HG03097 (cell line): Measurements from ENCODE around the gene RANBP17.

ENCODE experiments used
- ATAC-seq: cut with Tn5 transposase; IDR thresholded peaks from one replicate; pipeline ENCODE4 v1.9.1; 2021; ENCODE audit not compliant: unreplicated experiment, low FRiP score

Gene RANBP17

DNA sequence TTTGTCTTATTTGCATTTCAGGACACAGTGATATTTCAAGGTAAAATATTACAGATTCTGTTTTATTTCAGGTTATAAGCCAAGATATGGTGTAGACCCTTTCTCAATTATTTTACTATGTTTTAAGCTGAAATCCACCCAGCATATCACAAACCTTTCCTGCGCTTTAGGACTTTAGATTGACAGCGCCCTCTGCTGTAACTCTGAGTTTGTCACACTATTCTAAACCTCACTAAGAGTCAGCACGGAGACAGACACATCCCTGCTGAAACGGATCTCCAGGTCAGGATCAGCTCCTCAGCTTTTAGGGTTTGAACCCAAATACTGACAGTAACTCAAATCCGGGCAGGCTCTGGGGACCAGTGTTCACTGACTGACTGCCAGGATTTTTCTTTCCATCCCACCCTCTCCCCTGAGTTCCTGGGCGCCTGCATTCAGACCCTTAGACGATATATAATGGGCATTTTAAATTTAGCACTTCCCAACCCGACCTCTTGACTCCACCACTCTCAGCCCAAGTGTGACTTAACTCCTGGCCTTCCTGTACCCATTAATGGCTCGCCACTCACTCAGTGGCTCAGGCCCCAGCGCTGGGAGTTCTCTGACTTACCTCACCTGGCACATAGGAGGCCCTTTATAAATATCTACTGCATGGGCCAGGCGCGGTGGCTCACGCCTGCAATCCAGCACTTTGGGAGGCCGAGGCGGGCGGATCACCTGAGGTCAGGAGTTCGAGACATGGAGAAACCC is 480.7 kb downstream of the RANBP17 start:
- no peak for ATAC-seq

DNA sequence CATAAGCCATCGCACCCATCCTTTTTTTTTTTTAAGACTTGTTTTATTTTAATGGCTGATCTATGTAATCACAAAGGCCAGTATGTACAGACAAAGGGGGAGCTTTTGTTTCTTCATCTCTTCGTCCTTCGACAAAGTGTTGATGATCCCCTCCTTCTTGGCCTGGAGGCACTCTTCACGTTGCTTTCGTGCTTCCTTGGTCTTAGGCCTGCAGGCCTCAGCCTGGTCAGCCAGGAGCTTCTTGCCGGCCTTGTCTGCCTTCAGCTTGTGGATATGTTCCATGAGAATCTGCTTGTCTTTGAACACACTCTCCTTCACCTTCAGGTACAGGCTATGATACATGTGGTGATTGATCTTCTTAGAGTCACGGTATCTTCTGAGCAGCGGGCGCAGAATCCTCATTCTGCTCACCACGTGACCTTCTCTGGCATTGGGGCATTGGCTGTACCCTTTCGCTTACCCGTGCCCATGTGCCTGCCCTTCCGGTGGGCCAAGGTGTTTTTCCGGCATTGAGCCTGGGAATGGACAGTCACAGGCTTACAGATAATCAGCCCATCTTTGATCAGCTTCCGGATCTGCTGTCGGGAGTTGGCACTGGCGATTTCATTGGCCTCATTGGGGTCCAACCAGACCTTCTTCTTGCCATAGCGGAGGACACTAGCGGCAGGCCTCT is 483.3 kb downstream of the RANBP17 start:
- ATAC-seq: no peak
